ENCODE results near the gene HIP1. TPM values are rescaled to one million over a fixed set of nuclear protein-coding genes. Genes with fewer than 3 reads are reported as not detected.

HIP1 gene
- total and polyA plus RNA-seq, 2 of the 13 experiments (the other 11 are each of a cell fraction or from before 2014, with no cell fraction given), result 4.5 to 6.2 TPM

DNA sequence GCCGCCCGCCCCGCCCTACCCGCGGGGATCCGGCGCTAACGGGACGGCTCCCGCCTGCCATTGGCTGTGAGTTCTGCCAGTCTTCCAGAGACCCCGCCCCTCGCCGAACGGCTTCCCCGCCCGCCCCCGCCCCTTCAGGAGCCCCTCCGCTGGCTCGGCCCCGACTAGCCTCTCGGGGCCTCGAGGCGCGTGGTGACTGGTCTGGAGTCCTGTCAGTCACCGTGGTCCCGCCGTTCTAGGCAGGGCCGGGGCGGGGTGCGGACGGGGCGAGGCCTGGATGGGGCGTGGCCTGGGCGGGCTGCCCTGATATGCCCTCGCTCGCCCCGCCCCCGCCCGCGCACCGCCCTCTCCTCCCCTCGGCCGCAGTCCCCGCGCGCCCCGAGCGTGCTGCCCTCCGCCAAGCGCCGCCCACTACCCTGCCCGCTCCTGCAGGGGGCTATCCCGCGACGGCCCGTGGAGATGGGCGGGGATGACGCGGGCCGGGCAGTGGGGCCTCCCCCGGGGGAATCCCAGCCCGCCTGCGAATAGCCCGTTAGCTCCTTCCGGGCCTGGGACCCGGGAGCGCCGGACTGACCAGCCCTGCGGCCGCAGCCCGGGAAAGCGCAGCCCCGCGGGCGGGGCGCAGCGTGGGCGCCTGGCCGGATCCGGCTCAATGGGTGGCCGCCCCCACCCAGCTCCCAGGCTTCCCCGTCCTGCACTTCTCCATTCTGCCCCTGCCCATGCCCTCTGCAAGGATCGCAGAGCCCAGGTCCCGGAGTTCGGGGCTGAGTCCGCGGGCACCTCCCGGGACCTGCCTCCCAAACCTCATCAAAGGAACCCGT lies 444 bp upstream of the HIP1 start (continued):
- TF ChIP-seq, protein P1, sequence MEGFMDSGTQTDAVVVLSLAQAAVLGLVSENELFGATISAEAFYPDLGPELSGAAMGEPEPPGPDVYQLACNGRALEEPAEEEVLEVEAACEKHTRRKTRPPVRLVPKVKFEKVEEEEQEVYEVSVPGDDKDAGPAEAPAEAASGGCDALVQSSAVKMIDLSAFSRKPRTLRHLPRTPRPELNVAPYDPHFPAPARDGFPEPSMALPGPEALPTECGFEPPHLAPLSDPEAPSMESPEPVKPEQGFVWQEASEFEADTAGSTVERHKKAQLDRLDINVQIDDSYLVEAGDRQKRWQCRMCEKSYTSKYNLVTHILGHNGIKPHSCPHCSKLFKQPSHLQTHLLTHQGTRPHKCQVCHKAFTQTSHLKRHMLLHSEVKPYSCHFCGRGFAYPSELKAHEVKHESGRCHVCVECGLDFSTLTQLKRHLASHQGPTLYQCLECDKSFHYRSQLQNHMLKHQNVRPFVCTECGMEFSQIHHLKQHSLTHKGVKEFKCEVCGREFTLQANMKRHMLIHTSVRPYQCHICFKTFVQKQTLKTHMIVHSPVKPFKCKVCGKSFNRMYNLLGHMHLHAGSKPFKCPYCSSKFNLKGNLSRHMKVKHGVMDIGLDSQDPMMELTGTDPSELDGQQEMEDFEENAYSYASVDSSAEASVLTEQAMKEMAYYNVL (CRISPR knock-in tag; IDR thresholded peaks at IDR 0.05; ENCODE audit: borderline replicate concordance), result 0 out of 2 replicates have a peak, but pooled peaks have one; percentile 55
- TF ChIP-seq, protein P2, sequence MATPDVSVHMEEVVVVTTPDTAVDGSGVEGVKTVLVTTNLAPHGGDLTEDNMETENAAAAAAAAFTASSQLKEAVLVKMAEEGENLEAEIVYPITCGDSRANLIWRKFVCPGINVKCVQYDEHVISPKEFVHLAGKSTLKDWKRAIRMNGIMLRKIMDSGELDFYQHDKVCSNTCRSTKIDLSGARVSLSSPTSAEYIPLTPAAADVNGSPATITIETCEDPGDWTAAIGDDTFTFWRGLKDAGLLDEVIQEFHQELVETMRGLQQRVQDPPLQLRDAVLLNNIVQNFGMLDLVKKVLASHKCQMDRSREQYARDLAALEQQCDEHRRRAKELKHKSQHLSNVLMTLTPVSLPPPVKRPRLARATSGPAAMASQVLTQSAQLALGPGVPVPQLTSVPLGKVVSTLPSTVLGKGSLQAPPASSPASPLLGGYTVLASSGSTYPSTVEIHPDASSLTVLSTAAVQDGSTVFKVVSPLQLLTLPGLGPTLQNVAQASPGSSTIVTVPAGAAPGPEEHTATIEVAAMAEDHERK (CRISPR knock-in tag; IDR thresholded peaks at IDR 0.05; ENCODE audit: low read depth), result no peak
- no peak for TF ChIP-seq ZNF3 (CRISPR knock-in tag; IDR thresholded peaks at IDR 0.05)
- no peak for TF ChIP-seq GPN1 (CRISPR knock-in tag; IDR thresholded peaks at IDR 0.05; ENCODE audit: borderline replicate concordance)
- TF ChIP-seq TBP (CRISPR knock-in tag; IDR thresholded peaks at IDR 0.05), result no peak
- no peak for TF ChIP-seq ZNF296 (CRISPR knock-in tag; conservative IDR thresholded peaks at IDR 0.05)
- TF ChIP-seq, protein P3, sequence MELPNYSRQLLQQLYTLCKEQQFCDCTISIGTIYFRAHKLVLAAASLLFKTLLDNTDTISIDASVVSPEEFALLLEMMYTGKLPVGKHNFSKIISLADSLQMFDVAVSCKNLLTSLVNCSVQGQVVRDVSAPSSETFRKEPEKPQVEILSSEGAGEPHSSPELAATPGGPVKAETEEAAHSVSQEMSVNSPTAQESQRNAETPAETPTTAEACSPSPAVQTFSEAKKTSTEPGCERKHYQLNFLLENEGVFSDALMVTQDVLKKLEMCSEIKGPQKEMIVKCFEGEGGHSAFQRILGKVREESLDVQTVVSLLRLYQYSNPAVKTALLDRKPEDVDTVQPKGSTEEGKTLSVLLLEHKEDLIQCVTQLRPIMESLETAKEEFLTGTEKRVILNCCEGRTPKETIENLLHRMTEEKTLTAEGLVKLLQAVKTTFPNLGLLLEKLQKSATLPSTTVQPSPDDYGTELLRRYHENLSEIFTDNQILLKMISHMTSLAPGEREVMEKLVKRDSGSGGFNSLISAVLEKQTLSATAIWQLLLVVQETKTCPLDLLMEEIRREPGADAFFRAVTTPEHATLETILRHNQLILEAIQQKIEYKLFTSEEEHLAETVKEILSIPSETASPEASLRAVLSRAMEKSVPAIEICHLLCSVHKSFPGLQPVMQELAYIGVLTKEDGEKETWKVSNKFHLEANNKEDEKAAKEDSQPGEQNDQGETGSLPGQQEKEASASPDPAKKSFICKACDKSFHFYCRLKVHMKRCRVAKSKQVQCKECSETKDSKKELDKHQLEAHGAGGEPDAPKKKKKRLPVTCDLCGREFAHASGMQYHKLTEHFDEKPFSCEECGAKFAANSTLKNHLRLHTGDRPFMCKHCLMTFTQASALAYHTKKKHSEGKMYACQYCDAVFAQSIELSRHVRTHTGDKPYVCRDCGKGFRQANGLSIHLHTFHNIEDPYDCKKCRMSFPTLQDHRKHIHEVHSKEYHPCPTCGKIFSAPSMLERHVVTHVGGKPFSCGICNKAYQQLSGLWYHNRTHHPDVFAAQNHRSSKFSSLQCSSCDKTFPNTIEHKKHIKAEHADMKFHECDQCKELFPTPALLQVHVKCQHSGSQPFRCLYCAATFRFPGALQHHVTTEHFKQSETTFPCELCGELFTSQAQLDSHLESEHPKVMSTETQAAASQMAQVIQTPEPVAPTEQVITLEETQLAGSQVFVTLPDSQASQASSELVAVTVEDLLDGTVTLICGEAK (IDR thresholded peaks at IDR 0.05), result no peak
- TF ChIP-seq, protein P3 (CRISPR knock-in tag; IDR thresholded peaks at IDR 0.05), result no peak
- TF ChIP-seq ZNF777 (CRISPR knock-in tag; IDR thresholded peaks at IDR 0.05), result peak; percentile 79
- TF ChIP-seq, protein P4, sequence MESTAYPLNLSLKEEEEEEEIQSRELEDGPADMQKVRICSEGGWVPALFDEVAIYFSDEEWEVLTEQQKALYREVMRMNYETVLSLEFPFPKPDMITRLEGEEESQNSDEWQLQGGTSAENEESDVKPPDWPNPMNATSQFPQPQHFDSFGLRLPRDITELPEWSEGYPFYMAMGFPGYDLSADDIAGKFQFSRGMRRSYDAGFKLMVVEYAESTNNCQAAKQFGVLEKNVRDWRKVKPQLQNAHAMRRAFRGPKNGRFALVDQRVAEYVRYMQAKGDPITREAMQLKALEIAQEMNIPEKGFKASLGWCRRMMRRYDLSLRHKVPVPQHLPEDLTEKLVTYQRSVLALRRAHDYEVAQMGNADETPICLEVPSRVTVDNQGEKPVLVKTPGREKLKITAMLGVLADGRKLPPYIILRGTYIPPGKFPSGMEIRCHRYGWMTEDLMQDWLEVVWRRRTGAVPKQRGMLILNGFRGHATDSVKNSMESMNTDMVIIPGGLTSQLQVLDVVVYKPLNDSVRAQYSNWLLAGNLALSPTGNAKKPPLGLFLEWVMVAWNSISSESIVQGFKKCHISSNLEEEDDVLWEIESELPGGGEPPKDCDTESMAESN (CRISPR knock-in tag; conservative IDR thresholded peaks at IDR 0.05), result peak; percentile 47; the same call in 1 of the 2 replicates
- peak; percentile 64; the same call in 1 of the 2 replicates for TF ChIP-seq ZSCAN21 (CRISPR knock-in tag; IDR thresholded peaks at IDR 0.05; ENCODE audit: borderline replicate concordance)
- peak; percentile 85 for TF ChIP-seq SP4 (CRISPR knock-in tag; IDR thresholded peaks at IDR 0.05)
- TF ChIP-seq ZNF746 (CRISPR knock-in tag; IDR thresholded peaks at IDR 0.05), result 0 out of 2 replicates have a peak, but pooled peaks have one; percentile 21
- TF ChIP-seq SP1 (IDR thresholded peaks at IDR 0.05), result no peak
- peak; percentile 85 for TF ChIP-seq SP1 (CRISPR knock-in tag; IDR thresholded peaks at IDR 0.05)

Data from HepG2 (cell line).